GM12878 (cell line): ENCODE results near the gene MRPL20. TPM values are rescaled to one million over a fixed set of nuclear protein-coding genes. Genes with fewer than 3 reads are reported as not detected.

ENCODE experiments used
- ASH2L ChIP-seq: fragments of 300-600, 200-600 bp; sonication (generic); IDR thresholded peaks from 2 replicates; pipeline ENCODE4 v1.6.1; 2017; ENCODE audit warnings: low read depth, mild to moderate bottlenecking, borderline replicate concordance
- CHD2 ChIP-seq: IDR thresholded peaks from 2 replicates; pipeline ENCODE4 v1.6.1; 2011; ENCODE audit warnings: low read depth, low read length, improper control_type of control experiment, borderline replicate concordance
- CREB1 ChIP-seq: IDR thresholded peaks from 2 replicates; pipeline ENCODE4 v1.6.1; 2012; ENCODE audit warnings: low read depth, mild to moderate bottlenecking, inconsistent platforms
- CREM ChIP-seq: IDR thresholded peaks from 2 replicates; pipeline ENCODE4 v1.6.1; 2014; ENCODE audit warnings: antibody characterized with exemption, low read depth
- ESRRA ChIP-seq: IDR thresholded peaks from 2 replicates; pipeline ENCODE4 v1.6.1; 2012; ENCODE audit warnings: mild to moderate bottlenecking, low read length, improper control_type of control experiment
- FOXK2 ChIP-seq: fragments of 450-650 bp; IDR thresholded peaks from 2 replicates; pipeline ENCODE4 v1.6.1; 2017; ENCODE audit warnings: mild to moderate bottlenecking, moderate library complexity
- GABPA ChIP-seq: IDR thresholded peaks from 2 replicates; pipeline ENCODE4 v1.6.1; 2014; ENCODE audit warnings: antibody characterized with exemption, low read depth, mild to moderate bottlenecking, inconsistent platforms
- GATAD2B ChIP-seq: fragments of 450-650 bp; conservative IDR thresholded peaks from 2 replicates; pipeline ENCODE4 v1.6.1; 2017; ENCODE audit warnings: low read depth, mild to moderate bottlenecking, moderate library complexity
- HCFC1 ChIP-seq: fragments of 150-350 bp; IDR thresholded peaks from 2 replicates; pipeline ENCODE4 v1.6.1; 2014; ENCODE audit warnings: low read length
- KLF5 ChIP-seq: fragments of 450-650 bp; IDR thresholded peaks from 2 replicates; pipeline ENCODE4 v1.6.1; 2014; ENCODE audit warnings: mild to moderate bottlenecking; ENCODE audit not compliant: partially characterized antibody
- NRF1 ChIP-seq: conservative IDR thresholded peaks from 2 replicates; pipeline ENCODE4 v1.6.1; 2011; ENCODE audit warnings: mild to moderate bottlenecking, low read depth, low read length, improper control_type of control experiment
- SPI1 ChIP-seq: IDR thresholded peaks from 2 replicates; pipeline ENCODE4 v1.6.1; 2011; ENCODE audit warnings: low read depth, mild to moderate bottlenecking, low read length, moderate library complexity, borderline replicate concordance; ENCODE audit not compliant: insufficient read depth
- TCF7 ChIP-seq: IDR thresholded peaks from 2 replicates; pipeline ENCODE4 v1.6.1; 2014; ENCODE audit warnings: antibody characterized with exemption, borderline replicate concordance
- USF2 ChIP-seq: IDR thresholded peaks from 2 replicates; pipeline ENCODE4 v1.6.1; 2011; ENCODE audit warnings: low read depth, low read length, improper control_type of control experiment, borderline replicate concordance
- ZBTB11 ChIP-seq: fragments of 450-650 bp; formaldehyde crosslinking; IDR thresholded peaks from 2 replicates; pipeline ENCODE4 v1.5.0; 2022; ENCODE audit warnings: mild to moderate bottlenecking, missing genetic modification characterization
- ZBTB4 ChIP-seq: fragments of 450-650 bp; formaldehyde crosslinking; IDR thresholded peaks from 2 replicates; pipeline ENCODE4 v1.4.0; 2022; ENCODE audit warnings: mild to moderate bottlenecking, moderate library complexity
- ZBTB40 ChIP-seq: fragments of 450-650 bp; IDR thresholded peaks from 2 replicates; pipeline ENCODE4 v1.6.1; 2016; ENCODE audit warnings: mild to moderate bottlenecking, moderate library complexity, borderline replicate concordance
- ZNF207 ChIP-seq: fragments of 450-650 bp; IDR thresholded peaks from 2 replicates; pipeline ENCODE4 v1.6.1; 2014; ENCODE audit warnings: antibody characterized with exemption, mild to moderate bottlenecking, borderline replicate concordance
- polyA plus RNA-seq, 11 experiments: library from polyadenylated mRNA; depleted of rRNA in 4 of 11; unstranded in 6 of 11; stranded (reverse) in 5 of 11; fragments of >200 nt; fragmentation: Nextera tagmentation in 4 of 11; fragmentation: Illumina TruSeq in 1 of 11; extraction: Ambion mirVana in 4 of 11; extraction: Trizol in 1 of 11; gene quantifications; 1 replicate in 1 of 11; 2 replicates in 10 of 11; pipeline versions ENCODE4 v1.2.1 to v1.2.3, GENCODE V29; 2011 to 2016; ENCODE audit warnings: inconsistent platforms in 2 of 11, missing spikeins in 2 of 11, low read depth in 1 of 11
- total RNA-seq, 4 experiments: library from RNA; depleted of rRNA in 3 of 4; stranded (reverse); fragments of >200 nt in 3 of 4; fragmentation: Illumina TruSeq in 1 of 4; extraction: Trizol in 1 of 4; gene quantifications; 2 replicates each; pipeline versions ENCODE4 v1.2.1 to v1.2.3, GENCODE V29; 2013 to 2021

Gene MRPL20
- total and polyA plus RNA-seq, 10 of the 15 experiments (the other 5 are each of a cell fraction or from before 2014, with no cell fraction given) = 129 to 525 (median 255) TPM

- peak; percentile 71 for TF ChIP-seq SPI1
- TF ChIP-seq GABPA = peak; percentile 97
- no peak for TF ChIP-seq ZBTB4
- peak; percentile 94 for TF ChIP-seq GATAD2B
- TF ChIP-seq ZBTB40 = peak; percentile 100
- TF ChIP-seq ZBTB11 (CRISPR knock-in tag) = peak; percentile 99
- no peak for TF ChIP-seq NRF1
- peak; percentile 64 for TF ChIP-seq FOXK2
- peak; percentile 96 for TF ChIP-seq CREM
- peak; percentile 98 for TF ChIP-seq HCFC1
- TF ChIP-seq TCF7 = no peak; the same call in 1 of the 2 replicates
- TF ChIP-seq CREB1 = peak; percentile 94
- peak; percentile 98; the same call in 1 of the 2 replicates for TF ChIP-seq ASH2L
- no peak; the same call in 1 of the 2 replicates for TF ChIP-seq ESRRA
- peak; percentile 100 for TF ChIP-seq ZNF207
- no peak for TF ChIP-seq USF2
- peak; percentile 99 for TF ChIP-seq CHD2
- peak; percentile 92 for TF ChIP-seq KLF5
These were observed 32.0 kb downstream of the MRPL20 start, which contains the start of gene AURKAIP1 (continued) for GRCh38 chr1:1374929-1375662.
